GM20431 (cell line): ENCODE results near the gene TPI1.

Source experiments
- in situ Hi-C: fragments of 300-500 bp; cut with MseI, MboI; formaldehyde crosslinking; loops from one replicate; pipeline ENCODE4 v1.15.0; 2020; ENCODE audit warnings: low sequenced_read_pairs; ENCODE audit not compliant: unreplicated experiment

The TPI1 gene

DNA sequence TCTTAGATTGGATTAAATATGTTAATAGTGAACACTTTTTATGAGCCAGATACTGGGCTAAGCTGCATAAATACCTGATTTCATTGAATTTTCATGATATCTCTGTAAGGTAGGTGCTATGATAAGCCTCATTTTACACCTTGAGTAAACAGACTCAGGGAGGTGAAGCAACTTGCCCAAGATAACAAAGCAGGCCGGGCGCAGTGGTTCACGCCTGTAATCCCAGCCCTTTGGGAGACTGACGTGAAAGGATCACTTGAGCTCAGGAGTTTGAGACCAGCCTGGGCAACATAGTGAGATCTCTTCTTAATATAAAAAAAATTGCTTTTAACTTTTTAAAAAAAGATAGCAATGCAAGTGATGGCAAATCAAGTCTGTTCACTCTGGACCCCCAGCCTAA is 25.3 kb upstream of the TPI1 start:
- in situ Hi-C loops, result loop anchor here (25.0 kb wide), 1 partner anchor 105 kb away; no protein-coding TSS in a partner anchor

DNA sequence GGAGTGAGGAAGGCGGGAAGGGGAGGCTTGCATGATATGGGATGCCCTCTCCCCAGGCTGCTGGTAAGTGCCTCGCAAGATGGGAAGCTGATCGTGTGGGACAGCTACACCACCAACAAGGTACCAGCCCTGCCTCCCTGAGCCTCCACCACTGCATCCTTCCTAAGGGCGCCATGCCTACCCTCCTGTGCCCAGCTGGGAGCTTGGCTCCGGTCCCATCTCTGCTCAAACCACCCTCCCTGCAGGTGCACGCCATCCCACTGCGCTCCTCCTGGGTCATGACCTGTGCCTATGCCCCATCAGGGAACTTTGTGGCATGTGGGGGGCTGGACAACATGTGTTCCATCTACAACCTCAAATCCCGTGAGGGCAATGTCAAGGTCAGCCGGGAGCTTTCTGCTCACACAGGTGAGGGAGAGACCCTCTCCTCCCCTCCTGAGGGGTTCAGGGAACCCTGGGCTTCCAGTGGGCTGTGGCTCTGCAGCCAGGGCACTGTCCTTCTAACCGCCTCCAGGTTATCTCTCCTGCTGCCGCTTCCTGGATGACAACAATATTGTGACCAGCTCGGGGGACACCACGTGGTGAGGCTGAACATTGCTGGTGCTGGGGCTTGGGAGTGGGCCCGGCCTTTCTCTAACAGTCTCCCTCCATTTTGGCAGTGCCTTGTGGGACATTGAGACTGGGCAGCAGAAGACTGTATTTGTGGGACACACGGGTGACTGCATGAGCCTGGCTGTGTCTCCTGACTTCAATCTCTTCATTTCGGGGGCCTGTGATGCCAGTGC is 24.0 kb upstream of the TPI1 start:
- in situ Hi-C loops, result loop anchor here (25.0 kb wide), 1 partner anchor 106 kb away; no protein-coding TSS in a partner anchor

DNA sequence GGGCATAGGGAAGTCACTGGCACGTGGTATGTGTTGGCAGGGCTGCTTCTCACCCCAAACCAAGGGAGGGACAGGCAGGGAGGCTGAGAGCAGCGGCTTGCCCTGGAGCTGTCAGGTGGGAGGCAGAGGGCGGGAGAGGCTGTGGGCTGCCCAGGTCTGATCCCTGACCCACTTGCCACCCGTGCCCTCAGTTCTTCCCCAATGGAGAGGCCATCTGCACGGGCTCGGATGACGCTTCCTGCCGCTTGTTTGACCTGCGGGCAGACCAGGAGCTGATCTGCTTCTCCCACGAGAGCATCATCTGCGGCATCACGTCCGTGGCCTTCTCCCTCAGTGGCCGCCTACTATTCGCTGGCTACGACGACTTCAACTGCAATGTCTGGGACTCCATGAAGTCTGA is 21.9 kb upstream of the TPI1 start:
- in situ Hi-C loops, result loop anchor here (25.0 kb wide), 1 partner anchor 108 kb away; no protein-coding TSS in a partner anchor

DNA sequence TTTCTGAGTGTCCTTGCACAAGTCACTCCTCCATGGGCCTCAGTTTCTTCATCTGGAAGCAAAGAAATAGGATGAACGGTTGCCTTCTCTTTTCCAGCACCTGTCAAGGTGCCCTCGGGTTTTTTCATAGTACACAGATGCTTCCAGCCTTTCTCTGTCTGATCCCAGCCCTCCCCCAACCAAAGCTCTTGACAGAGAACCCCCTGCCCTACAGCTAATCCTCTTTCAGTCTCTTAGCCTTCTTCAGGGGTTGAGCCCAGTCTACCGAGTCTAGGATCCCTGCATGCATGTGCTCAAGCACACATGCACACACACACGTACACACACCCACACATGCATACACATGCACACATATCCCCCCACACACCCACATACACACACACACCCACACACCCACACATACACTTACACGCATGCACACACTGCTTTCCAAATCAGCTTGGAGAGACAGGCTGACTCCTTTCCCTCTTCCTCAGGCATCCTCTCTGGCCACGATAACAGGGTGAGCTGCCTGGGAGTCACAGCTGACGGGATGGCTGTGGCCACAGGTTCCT is 20.9 kb upstream of the TPI1 start:
- in situ Hi-C loops, result loop anchor here (25.0 kb wide), 1 partner anchor 109 kb away; no protein-coding TSS in a partner anchor

DNA sequence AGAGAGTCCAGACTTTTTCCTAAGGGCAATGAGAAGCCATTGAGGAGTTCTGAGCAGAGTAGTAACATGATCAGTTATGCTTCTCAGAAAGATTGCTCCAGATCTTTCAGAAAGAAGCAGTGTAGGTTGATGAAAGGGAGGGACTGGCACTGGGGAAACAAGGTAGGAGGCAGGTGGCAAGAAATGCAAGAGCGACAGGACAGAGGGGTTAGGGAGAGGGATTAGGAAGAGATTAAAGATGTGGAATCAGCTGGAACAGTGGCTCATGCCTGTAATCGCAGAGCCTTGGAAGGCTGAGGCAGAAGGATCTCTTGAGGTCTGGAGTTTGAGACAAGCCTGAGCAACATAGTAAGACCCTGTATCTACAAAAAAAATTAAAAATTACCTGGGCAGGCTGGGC is 19.7 kb upstream of the TPI1 start:
- in situ Hi-C loops, result loop anchor here (25.0 kb wide), 1 partner anchor 110 kb away; no protein-coding TSS in a partner anchor

DNA sequence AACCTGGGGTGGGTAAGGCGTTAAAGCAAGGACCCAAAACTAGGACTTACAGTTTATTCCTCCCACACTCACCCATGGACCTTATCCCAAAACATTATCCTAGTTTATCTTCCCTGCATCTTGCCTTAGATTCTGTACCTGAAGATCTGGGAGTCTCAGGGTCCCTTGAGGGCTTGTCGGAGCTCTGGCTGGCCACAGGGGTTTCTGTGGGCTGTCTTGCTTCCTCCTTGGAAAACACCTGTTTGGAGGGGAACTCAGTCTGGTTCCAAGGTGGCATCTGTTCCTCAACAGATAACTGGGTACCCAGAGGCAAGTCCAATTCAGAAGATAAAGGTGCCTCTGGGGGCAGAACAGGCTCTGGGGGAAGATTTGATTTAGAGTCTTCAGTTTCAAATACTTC is 17.9 kb upstream of the TPI1 start:
- in situ Hi-C loops, result loop anchor here (25.0 kb wide), 1 partner anchor 112 kb away; no protein-coding TSS in a partner anchor

DNA sequence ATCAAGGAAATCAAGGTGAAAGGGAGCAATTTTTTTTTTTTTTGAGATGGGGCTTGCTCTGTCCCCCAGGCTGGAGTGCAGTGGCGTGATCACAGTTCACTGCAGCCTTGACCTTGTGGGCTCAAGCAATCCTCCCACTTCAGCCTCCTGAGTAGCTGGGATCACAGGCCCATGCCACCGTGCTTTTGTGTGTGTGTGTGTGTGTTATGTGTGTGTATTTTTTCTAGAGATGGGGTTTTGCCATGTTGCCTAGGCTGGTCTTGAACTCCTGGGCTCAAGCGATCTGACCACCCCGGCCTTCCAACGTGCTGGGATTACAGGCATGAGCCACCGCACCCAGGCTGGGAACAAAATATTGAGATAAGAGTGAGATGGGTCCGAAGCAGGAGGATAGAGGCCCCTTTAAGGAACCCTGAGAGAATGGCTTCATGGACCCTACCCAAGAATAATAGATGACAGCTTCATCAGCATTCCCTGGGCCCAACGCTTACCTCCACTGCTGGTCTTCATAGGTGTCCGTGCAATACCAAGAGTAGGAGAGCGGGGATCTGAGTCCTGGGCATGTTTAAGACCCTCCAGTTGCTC is 17.3 kb upstream of the TPI1 start:
- in situ Hi-C loops, result loop anchor here (25.0 kb wide), 1 partner anchor 113 kb away; no protein-coding TSS in a partner anchor

DNA sequence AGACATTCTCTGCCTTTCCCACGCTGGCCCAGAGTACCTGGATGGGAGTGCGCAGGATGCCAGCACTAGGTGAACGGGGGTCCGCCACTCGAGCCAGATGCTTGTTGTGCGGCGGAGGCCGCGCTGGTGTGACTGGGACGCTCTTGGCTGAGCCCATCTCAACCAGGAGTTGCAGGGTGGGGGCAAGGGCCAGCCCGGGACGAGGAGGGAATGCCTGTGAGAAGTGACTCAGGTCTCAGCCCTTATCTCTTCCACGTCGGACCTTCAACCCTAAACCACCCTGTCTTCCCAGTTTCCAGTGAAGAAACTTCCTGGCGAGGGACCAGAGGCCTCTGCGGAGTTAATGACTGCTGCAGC is 16.6 kb upstream of the TPI1 start:
- in situ Hi-C loops, result no loop called here

DNA sequence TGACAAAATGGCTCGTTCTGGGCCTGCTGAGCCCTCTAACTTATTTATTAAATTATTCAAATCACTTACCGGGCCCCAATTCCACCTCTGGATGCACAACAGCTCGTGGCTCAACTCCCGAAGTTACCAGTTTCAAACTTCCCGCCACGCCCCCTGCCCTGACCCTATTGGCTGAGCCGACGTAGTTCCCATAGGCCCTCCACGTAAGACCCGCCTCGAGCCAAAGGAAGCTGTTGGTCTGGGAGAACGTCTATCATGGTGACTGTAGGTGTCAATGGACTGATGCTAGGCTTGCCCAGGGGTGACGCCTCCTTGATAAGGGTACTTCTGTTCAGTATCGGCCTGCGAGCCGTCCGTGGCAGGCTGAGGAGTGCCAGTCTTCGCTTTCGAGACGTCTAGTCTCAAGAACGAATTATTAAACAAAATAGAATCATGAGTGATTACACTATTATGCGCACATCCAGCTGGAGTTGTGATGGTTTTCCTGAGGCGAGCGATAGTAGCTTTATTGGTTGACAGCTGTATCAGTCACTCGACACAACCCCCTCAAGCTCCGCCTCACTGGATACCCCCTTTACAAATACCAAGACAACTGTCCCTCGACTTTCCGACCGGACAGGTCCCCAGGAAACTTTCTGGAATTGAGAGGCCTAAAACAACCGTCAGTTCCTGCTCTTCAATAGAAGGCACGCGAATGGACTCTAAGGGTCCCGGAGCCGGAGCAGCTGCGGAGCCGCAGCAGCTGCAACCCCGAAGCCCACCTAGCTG is 16.0 kb upstream of the TPI1 start, which contains the start of gene CDCA3:
TSS of gene CDCA3 (minus strand) at position 134 of the 768 bp plus-strand sequence. CDS start 334 bp downstream, outside the sequence.
- in situ Hi-C loops, result no loop called here

DNA sequence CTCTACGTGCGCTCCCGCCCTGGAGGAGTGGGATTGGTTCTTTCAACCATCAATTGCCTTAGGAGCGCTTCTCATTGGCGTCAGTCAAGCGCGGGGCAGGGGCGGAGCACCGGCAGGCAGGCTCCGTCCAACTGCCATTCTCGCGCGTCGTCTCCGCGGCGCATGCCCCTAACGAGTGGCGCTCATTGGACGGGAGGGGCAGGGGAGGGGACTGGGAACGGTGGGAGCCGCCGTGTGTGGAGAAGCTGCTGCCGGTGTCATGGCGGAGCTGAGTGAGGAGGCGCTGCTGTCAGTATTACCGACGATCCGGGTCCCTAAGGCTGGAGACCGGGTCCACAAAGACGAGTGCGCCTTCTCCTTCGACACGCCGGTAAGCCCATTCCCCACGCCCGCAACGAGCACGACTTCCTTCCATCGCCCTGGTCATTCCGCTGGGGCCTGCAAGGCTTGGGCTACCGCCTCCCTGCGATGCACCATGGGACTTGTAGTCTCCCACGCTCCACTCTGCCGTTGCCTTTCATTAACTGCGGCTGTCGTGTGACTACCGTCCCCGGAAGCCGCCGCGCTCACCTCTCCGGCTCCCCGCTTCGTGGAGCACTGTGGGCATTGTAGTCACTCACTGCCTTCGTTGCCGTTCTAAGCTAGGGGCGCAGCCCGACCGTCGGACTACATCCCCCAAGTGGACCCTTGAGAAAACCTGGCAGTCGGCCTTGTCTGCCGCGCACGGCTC is 15.2 kb upstream of the TPI1 start, which contains the start of gene USP5:
TSS of gene USP5 (plus strand) at position 230 of the 730 bp plus-strand sequence. CDS start at position 260, 30 bp downstream.
- in situ Hi-C loops, result no loop called here

DNA sequence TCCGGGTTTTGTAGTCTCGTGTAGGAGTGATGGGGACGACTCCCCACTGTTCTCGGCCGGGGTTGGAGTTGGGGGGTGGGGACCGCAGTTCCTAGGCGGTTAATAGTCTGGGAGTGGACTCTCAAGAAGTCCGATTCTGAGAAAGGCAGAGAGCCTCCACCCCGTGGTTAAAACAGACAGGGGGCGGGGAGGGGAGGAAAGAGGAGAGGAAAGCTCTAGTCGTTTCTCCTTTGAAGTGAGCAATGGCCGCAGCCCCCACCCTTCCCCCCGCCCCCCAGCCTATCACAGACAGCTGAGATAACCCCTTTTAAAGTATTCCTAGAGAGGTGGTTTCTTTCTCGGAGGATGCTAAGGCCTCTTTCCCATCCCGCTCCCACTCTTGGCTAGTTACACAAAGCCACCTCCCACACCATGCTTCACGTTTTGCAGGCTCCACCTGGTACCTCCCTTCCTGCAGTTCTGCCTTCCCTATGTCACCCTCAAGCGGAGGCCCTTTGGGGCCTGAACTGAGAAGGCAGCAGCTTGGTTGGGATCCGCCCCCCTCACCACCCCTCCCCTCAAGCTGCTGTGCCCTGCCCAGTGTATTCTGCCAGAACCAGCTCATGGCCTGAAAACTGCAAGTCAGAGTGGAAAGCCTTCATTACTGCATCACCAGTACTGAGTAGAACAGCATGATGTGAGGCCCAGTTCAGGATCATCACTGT is 14.5 kb upstream of the TPI1 start:
- in situ Hi-C loops, result no loop called here

DNA sequence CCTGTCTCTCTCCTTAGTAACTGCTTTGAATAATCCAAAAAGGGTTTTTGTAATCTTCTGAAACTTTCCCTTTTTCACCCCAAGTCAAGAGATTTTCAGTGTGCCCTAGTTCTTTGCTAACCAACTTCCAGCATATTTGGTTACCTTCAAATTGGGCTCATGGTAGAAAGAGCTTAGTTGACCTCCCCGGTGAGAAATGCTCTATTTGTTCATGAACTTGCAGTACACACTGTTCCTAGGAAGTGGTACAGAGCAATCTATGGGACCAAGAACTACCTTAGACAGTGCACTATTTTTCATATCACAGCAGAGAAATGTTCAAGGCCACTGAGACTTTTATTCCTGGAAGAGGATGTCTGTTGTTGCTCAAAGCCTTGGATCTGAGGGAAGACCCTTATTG is 13.7 kb upstream of the TPI1 start:
- in situ Hi-C loops, result no loop called here

DNA sequence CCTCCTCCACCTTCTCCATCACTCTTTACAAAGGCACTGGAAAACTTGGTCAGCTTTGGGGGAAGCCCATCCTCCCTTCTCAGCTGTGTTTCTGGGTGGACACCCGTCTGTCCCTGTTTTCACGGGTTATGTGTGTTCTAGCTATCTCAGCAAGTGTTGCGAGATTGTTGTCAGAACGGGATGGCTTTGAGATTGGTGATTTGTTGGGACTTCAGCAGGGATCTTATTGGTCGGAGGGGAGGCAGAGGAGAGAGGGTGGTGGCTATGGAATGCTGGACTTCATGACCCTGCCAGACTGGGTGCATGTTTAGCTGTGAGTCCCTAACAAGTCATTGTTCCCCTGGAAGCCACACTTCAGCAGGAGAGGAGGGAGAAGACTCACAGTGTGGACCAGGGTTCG is 13.3 kb upstream of the TPI1 start:
- in situ Hi-C loops, result no loop called here

DNA sequence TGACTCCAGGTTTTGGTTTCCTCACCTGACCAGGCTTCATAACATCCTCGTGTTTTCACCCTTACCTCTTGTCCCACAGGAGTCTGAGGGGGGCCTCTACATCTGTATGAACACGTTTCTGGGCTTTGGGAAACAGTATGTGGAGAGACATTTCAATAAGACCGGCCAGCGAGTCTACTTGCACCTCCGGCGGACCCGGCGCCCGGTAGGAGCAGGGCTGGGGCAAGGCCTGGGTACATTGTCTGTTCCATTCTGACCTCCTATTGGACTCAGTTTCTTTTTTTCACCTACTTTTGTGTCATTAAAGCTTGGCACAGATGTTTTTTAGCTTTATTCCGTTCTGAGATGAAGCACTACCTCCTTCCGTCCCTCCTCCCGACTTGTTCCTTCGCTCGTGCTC is 12.0 kb upstream of the TPI1 start:
- in situ Hi-C loops, result no loop called here

DNA sequence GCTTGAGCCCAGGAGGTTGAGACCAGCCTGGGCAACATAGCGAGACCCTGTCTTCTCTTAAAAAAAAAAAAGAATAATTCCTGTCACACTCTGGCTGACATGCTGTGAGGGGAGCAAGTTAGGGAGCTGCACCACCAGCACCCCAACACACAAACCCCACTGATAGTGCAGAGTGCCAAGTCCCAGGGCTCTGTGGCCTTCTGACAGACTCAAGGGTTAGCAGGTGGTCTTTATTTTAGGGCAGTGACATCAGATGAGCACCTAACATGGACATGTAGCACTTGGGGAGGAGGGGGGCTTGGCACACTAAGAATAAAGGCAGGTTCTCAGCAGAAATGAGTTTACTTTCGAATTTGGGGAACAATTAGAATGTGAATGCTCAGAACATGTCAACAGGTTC is 8.5 kb upstream of the TPI1 start:
- in situ Hi-C loops, result no loop called here

DNA sequence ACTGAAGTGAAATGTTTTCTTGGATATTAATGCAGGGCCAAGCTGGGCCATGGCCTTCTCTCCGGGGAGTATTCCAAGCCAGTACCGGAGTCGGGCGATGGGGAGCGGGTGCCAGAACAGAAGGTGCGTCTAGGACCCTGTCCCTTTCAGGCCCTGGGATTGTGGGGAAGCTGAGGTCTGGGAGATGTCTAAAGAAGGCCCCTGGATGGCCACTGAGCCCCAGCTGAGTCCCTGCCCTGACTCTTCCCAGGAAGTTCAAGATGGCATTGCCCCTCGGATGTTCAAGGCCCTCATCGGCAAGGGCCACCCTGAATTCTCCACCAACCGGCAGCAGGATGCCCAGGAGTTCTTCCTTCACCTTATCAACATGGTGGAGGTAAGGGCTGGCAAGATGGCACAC is 7.2 kb upstream of the TPI1 start:
- in situ Hi-C loops, result no loop called here

DNA sequence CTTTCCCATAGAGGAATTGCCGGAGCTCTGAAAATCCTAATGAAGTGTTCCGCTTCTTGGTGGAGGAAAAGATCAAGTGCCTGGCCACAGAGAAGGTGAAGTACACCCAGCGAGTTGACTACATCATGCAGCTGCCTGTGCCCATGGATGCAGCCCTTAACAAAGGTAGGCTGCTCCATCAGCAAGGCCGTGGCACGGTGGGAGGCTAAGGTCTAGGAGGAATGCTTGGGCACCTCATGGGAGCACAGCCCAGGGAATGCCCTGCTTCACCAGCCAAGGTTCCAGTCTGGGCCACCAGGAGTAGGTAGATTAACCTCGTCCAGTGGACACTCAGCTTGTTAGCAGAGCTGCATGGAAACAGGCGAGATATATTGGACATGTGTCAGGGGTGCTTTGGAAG is 6.4 kb upstream of the TPI1 start:
- in situ Hi-C loops, result no loop called here

DNA sequence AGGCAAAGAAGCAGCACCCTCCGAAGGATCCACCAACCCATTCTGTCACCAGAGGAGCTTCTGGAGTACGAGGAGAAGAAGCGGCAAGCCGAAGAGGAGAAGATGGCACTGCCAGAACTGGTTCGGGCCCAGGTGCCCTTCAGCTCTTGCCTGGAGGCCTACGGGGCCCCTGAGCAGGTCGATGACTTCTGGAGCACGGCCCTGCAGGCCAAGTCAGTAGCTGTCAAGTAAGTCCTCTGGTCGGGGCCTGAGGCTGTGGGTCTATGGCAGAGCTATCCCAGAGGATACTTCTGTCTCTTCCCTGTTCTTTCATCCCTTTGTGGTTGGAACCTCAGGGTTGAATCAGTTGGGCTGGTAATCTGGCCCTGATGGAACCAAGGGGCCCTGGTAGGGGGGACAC is 5.9 kb upstream of the TPI1 start:
- in situ Hi-C loops, result no loop called here

DNA sequence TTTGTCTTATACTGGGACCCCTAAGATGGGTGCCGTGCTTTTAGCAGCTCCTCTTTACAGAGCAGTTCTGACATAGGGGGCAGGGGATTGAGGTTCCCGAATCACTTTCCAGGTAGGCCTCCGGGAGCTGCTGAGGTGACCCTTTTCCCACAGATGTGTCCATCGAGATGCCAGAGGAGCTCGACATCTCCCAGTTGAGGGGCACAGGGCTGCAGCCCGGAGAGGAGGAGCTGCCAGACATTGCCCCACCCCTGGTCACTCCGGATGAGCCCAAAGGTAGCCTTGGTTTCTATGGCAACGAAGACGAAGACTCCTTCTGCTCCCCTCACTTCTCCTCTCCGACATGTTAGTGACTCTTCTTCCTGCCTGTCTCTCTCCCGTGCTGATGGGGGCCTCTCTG is 4.3 kb upstream of the TPI1 start:
- in situ Hi-C loops, result no loop called here
